Measurements from ENCODE around the gene HUWE1. TPM values are rescaled to one million over a fixed set of nuclear protein-coding genes. Genes with fewer than 3 reads are reported as not detected.

The HUWE1 gene
- total and polyA plus RNA-seq, 9 of the 15 experiments (the other 6 are each of a cell fraction or from before 2014, with no cell fraction given), result 23.9 to 204 (median 65.1) TPM

GRCh38 chrX:53682885-53683555, 3.5 kb downstream of the HUWE1 start (continued):
- TF ChIP-seq ZBTB40 (IDR thresholded peaks at IDR 0.05), result 0 out of 2 replicates have a peak, but pooled peaks have one; percentile 43
- TF ChIP-seq ZBTB40 (CRISPR knock-in tag; IDR thresholded peaks at IDR 0.05), result no peak
- TF ChIP-seq ZNF384 (IDR thresholded peaks at IDR 0.05; ENCODE audit: low read depth, low read length), result no peak
- no peak for TF ChIP-seq ZNF644 (tag; IDR thresholded peaks at IDR 0.05; ENCODE audit: low read depth)
- no peak; the same call in none of the 2 replicates for TF ChIP-seq GABPB1 (CRISPR knock-in tag; IDR thresholded peaks at IDR 0.05)
- no peak for TF ChIP-seq ZNF121 (CRISPR knock-in tag; conservative IDR thresholded peaks at IDR 0.05)
- TF ChIP-seq ZNF212 (CRISPR knock-in tag; IDR thresholded peaks at IDR 0.05), result no peak
- TF ChIP-seq HNRNPH1 (optimal IDR thresholded peaks at IDR 0.05; ENCODE audit: low read depth, low read length), result no peak

Data from K562 (cell line).